Measurements from ENCODE around the gene BRSK2. TPM values are rescaled to one million over a fixed set of nuclear protein-coding genes. Genes with fewer than 3 reads are reported as not detected.

Gene BRSK2
- polyA plus RNA-seq, 1 of the 3 experiments (the other 2 are of a cell fraction) = 0.64 TPM

- TF ChIP-seq PBX3 (IDR thresholded peaks at IDR 0.05) = no peak
- no peak for TF ChIP-seq EP300 (IDR thresholded peaks at IDR 0.05; ENCODE audit: borderline replicate concordance in 1 of 2, low read depth in 1 of 2, low read length in 1 of 2)
- no peak for TF ChIP-seq FOXM1 (IDR thresholded peaks at IDR 0.05; ENCODE audit: low read depth)
- no peak for TF ChIP-seq MAX (IDR thresholded peaks at IDR 0.05; ENCODE audit: low read depth)
- TF ChIP-seq FOXJ3 (CRISPR knock-in tag; IDR thresholded peaks at IDR 0.05) = no peak
- no peak for TF ChIP-seq USF1 (IDR thresholded peaks at IDR 0.05; ENCODE audit: borderline replicate concordance, low read depth)
- no peak for TF ChIP-seq SMC3 (IDR thresholded peaks at IDR 0.05; ENCODE audit: low read depth, low read length)
- no peak for TF ChIP-seq CHD2 (IDR thresholded peaks at IDR 0.05; ENCODE audit: low read length, partially characterized antibody)
- no peak for TF ChIP-seq TAF1 (IDR thresholded peaks at IDR 0.05; ENCODE audit: borderline replicate concordance, low read depth, low read length)
- no peak for TF ChIP-seq SIN3A (IDR thresholded peaks at IDR 0.05; ENCODE audit: borderline replicate concordance, low read depth, low read length)
- no peak for TF ChIP-seq FOSL2 (IDR thresholded peaks at IDR 0.05; ENCODE audit: borderline replicate concordance, low read depth)
- no peak for TF ChIP-seq GATA2 (CRISPR knock-in tag; IDR thresholded peaks at IDR 0.05)
- no peak for TF ChIP-seq ELF1 (IDR thresholded peaks at IDR 0.05)
These were observed 33.7 kb upstream of the BRSK2 start (continued) for GRCh38 chr11:1356007-1356435.

GRCh38 chr11:1356478-1356960 is 33.2 kb upstream of the BRSK2 start:
- no peak overlapping the region for H3K27ac ChIP-seq (ENCODE audit: low read depth in 2 of 2, low read length in 1 of 2)
- H2AFZ ChIP-seq (ENCODE audit: low read depth) = no peak overlapping the region
- H3K9me3 ChIP-seq = no peaks in the 10 kb centered on the region
- H3F3A ChIP-seq (replicated peaks; ENCODE audit: insufficient read depth) = no peaks in the 10 kb centered on the region
- H3K27me3 ChIP-seq (ENCODE audit: insufficient read depth) = no peaks in the 10 kb centered on the region
- ChIA-PET POLR2A (no interaction called here), CTCF (no interaction called here)
- H3K4me3 ChIP-seq (ENCODE audit: low read depth in 2 of 2, low read length in 1 of 2) = no peak overlapping the region
- no peaks in the 10 kb centered on the region for H4K20me1 ChIP-seq (ENCODE audit: insufficient read depth)
- no peaks in the 10 kb centered on the region for H3K36me3 ChIP-seq (replicated peaks in 1 of 2; ENCODE audit: control insufficient read depth in 1 of 2, insufficient read depth in 2 of 2, low read length in 1 of 2)
- no peak overlapping the region for H3K9ac ChIP-seq
- DNase-seq = no peak
- WGBS (ENCODE audit: low lambda C conversion rate) = 52% methylated on average over 13 of the region's 13 CpGs
- no peaks in the 10 kb centered on the region for H3K9me2 ChIP-seq
- no peaks in the 10 kb centered on the region for H3K79me2 ChIP-seq (ENCODE audit: insufficient read depth)
- H3K4me2 ChIP-seq = no peak overlapping the region
- H3K4me1 ChIP-seq (ENCODE audit: control insufficient read depth in 1 of 2, insufficient read depth in 2 of 2, low read depth in 1 of 2, low read length in 1 of 2) = no peaks in the 10 kb centered on the region; a peak in 1 of 4 replicates
- TF ChIP-seq TEAD4 (IDR thresholded peaks at IDR 0.05; ENCODE audit: borderline replicate concordance, insufficient read depth) = no peak
- no peak for TF ChIP-seq FOXJ3 (CRISPR knock-in tag; IDR thresholded peaks at IDR 0.05)
- no peak for TF ChIP-seq TAF1 (IDR thresholded peaks at IDR 0.05; ENCODE audit: borderline replicate concordance, low read depth, low read length)
- TF ChIP-seq CTCF (IDR thresholded peaks at IDR 0.05) = no peak
- TF ChIP-seq USF2 (IDR thresholded peaks at IDR 0.05; ENCODE audit: borderline replicate concordance, low read depth, low read length) = no peak
- no peak for TF ChIP-seq PBX3 (IDR thresholded peaks at IDR 0.05)
- no peak for TF ChIP-seq EZH2phosphoT487 (IDR thresholded peaks at IDR 0.05; ENCODE audit: borderline replicate concordance, low read depth)
- no peak for TF ChIP-seq ELF1 (IDR thresholded peaks at IDR 0.05)
- TF ChIP-seq SMC3 (IDR thresholded peaks at IDR 0.05; ENCODE audit: low read depth, low read length) = no peak
- no peak for TF ChIP-seq RAD21 (IDR thresholded peaks at IDR 0.05; ENCODE audit: low read length)
- no peak for TF ChIP-seq FOSL2 (IDR thresholded peaks at IDR 0.05; ENCODE audit: borderline replicate concordance, low read depth)
- TF ChIP-seq GABPA (IDR thresholded peaks at IDR 0.05; ENCODE audit: low read depth) = no peak
- no peak for TF ChIP-seq POLR2AphosphoS5 (IDR thresholded peaks at IDR 0.05; ENCODE audit: low read depth, low read length)
- no peak for TF ChIP-seq NFIC (IDR thresholded peaks at IDR 0.05; ENCODE audit: borderline replicate concordance)
- TF ChIP-seq ZBTB33 (IDR thresholded peaks at IDR 0.05; ENCODE audit: borderline replicate concordance, low read depth) = no peak
- TF ChIP-seq CHD2 (IDR thresholded peaks at IDR 0.05; ENCODE audit: low read length, partially characterized antibody) = no peak
- no peak for TF ChIP-seq EP300 (IDR thresholded peaks at IDR 0.05; ENCODE audit: borderline replicate concordance in 1 of 2, low read depth in 1 of 2, low read length in 1 of 2)
- no peak for TF ChIP-seq NRF1 (IDR thresholded peaks at IDR 0.05; ENCODE audit: low read depth, low read length)
